Calu3 (cell line): Measurements from ENCODE around the gene CNKSR1. TPM values are rescaled to one million over a fixed set of nuclear protein-coding genes. Genes with fewer than 3 reads are reported as not detected.
A peak's percentile ranks its signal among the peaks of the same experiment; 100 is the strongest.

Source experiments
- BruUV-seq: library from RNA; stranded (reverse); fragments of 400-500 nt; replicated peaks from 2 replicates; lab custom pipeline; 2021; lab: Mats Ljungman, UMichigan
- CTCF ChIA-PET: fragments of 300-600 bp; sonication (Branson Sonifier 250); formaldehyde crosslinking; loops from one replicate; lab custom pipeline; 2022; ENCODE audit warnings: antibody characterized with exemption; lab: Charles Lee
- DNase-seq: peaks from one replicate; pipeline ENCODE4 v3.0.0; 2022
- H3K27ac Mint-ChIP-seq: one replicate; pipeline ENCODE4 v1.8.0; 2022; ENCODE audit warnings: mixed read lengths; ENCODE audit not compliant: unreplicated experiment
- H3K27me3 Mint-ChIP-seq: one replicate; pipeline ENCODE4 v1.8.0; 2022; ENCODE audit warnings: mixed read lengths; ENCODE audit not compliant: unreplicated experiment
- H3K36me3 Mint-ChIP-seq: one replicate; pipeline ENCODE4 v1.8.0; 2022; ENCODE audit warnings: mild to moderate bottlenecking, moderate library complexity, mixed read lengths; ENCODE audit not compliant: insufficient read depth, unreplicated experiment
- H3K4me1 Mint-ChIP-seq: one replicate; pipeline ENCODE4 v1.8.0; 2022; ENCODE audit warnings: mild to moderate bottlenecking, low read depth, mixed read lengths; ENCODE audit not compliant: unreplicated experiment
- H3K4me3 Mint-ChIP-seq: one replicate; pipeline ENCODE4 v1.8.0; 2022; ENCODE audit warnings: mild to moderate bottlenecking, low read depth, moderate library complexity, mixed read lengths; ENCODE audit not compliant: unreplicated experiment
- H3K9me3 Mint-ChIP-seq: one replicate; pipeline ENCODE4 v1.8.0; 2022; ENCODE audit warnings: low read depth, mixed read lengths; ENCODE audit not compliant: unreplicated experiment
- intact Hi-C: fragments of 100-400 bp; cut with micrococcal nuclease; formaldehyde crosslinking; loops from one replicate; pipeline ENCODE4 v1.10.0; 2022; ENCODE audit not compliant: unreplicated experiment
- total RNA-seq: library from RNA; stranded (reverse); gene quantifications from 2 replicates; pipeline ENCODE4 v1.2.3, GENCODE V29; 2022
- TF ChIP-seq, protein P1 (sequence below): fragments of 200-600 bp; IDR thresholded peaks from one replicate; pipeline ENCODE4 v1.8.0; 2022; ENCODE audit warnings: antibody characterized with exemption; ENCODE audit not compliant: unreplicated experiment

Gene CNKSR1
- total RNA-seq, 1 experiment from 2014 or later = 28.1 TPM

GRCh38 chr1:26187882-26188281, 10.6 kb downstream of the CNKSR1 start:
- Mint-ChIP-seq H3K9me3 (no peaks in the 10 kb centered on the region), H3K27me3 (no peaks in the 10 kb centered on the region), H3K27ac (no peak overlapping the region), H3K4me1 (no peaks in the 10 kb centered on the region), H3K36me3 (peaks cover 6% of the 10 kb centered on the region), H3K4me3 (no peak overlapping the region)
- intact Hi-C loops = no loop called here
- no TSS peak for BruUV-seq
- no peak for DNase-seq
- TF ChIP-seq, protein P1, sequence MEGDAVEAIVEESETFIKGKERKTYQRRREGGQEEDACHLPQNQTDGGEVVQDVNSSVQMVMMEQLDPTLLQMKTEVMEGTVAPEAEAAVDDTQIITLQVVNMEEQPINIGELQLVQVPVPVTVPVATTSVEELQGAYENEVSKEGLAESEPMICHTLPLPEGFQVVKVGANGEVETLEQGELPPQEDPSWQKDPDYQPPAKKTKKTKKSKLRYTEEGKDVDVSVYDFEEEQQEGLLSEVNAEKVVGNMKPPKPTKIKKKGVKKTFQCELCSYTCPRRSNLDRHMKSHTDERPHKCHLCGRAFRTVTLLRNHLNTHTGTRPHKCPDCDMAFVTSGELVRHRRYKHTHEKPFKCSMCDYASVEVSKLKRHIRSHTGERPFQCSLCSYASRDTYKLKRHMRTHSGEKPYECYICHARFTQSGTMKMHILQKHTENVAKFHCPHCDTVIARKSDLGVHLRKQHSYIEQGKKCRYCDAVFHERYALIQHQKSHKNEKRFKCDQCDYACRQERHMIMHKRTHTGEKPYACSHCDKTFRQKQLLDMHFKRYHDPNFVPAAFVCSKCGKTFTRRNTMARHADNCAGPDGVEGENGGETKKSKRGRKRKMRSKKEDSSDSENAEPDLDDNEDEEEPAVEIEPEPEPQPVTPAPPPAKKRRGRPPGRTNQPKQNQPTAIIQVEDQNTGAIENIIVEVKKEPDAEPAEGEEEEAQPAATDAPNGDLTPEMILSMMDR = no peak
- CTCF ChIA-PET = no interaction called here

DNA sequence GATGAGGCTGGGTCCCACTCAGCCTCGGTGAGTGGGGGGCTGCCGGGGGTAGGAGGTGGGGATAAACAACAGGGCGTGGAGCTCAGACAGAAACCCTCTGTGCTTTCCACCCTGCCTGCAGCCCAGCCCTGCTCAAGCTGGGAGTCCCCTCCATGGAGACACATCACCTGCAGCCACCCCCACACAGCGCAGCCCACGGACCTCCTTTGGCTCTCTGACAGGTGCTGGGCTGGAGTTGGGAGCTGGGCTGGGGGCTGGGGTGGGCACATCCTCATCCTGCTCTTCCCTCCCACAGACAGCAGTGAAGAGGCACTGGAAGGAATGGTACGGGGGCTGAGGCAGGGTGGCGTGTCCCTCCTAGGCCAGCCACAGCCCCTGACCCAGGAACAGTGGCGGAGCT, 11.2 kb downstream of the CNKSR1 start:
- Mint-ChIP-seq H3K4me1 (no peaks in the 10 kb centered on the region), H3K9me3 (no peaks in the 10 kb centered on the region), H3K27me3 (peaks cover 6% of the 10 kb centered on the region), H3K27ac (no peak overlapping the region), H3K36me3 (peaks cover 6% of the 10 kb centered on the region), H3K4me3 (no peak overlapping the region)
- TF ChIP-seq, protein P1 = no peak
- no TSS peak for BruUV-seq
- no peak for DNase-seq
- CTCF ChIA-PET = no interaction called here
- intact Hi-C loops = no loop called here

DNA sequence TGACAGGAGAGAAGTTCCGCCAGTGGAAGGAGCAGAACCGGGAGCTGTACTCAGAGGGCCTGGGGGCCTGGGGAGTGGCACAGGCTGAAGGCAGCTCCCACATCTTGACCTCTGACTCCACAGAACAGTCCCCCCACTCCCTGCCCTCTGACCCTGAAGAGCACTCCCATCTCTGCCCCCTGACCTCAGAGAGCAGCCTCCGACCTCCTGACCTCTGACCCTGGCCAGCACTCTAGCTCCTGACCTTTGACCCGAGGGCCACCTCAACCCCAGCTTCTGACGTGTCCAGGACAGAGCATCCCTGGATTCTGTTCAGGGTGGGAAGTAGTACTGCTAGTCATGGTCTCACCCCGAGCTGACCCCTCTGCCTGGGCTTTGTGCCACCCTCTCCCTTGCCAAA, 12.0 kb downstream of the CNKSR1 start:
- TF ChIP-seq, protein P1 = no peak
- H3K36me3 Mint-ChIP-seq = peaks cover 6% of the 10 kb centered on the region
- no peaks in the 10 kb centered on the region for H3K4me1 Mint-ChIP-seq
- no peak overlapping the region for H3K27ac Mint-ChIP-seq
- H3K4me3 Mint-ChIP-seq = no peak overlapping the region
- BruUV-seq = TSS peak; percentile 44
- peaks cover 14% of the 10 kb centered on the region for H3K27me3 Mint-ChIP-seq
- intact Hi-C loops = no loop called here
- DNase-seq = no peak
- CTCF ChIA-PET = no interaction called here
- no peaks in the 10 kb centered on the region for H3K9me3 Mint-ChIP-seq

- H3K27me3 Mint-ChIP-seq = peaks cover 14% of the 10 kb centered on the region
- H3K27ac Mint-ChIP-seq = no peak overlapping the region
- intact Hi-C loops = no loop called here
- DNase-seq = no peak
- H3K9me3 Mint-ChIP-seq = no peaks in the 10 kb centered on the region
- no peak overlapping the region for H3K4me3 Mint-ChIP-seq
- CTCF ChIA-PET = interaction anchor here (0.6 to 1.0 kb wide), 3 partner anchors 12 to 209 kb away, joined by 3 to 4 read pairs (median 4); partner anchors contain the start of genes CEP85 and CNKSR1
- peaks cover 6% of the 10 kb centered on the region for H3K36me3 Mint-ChIP-seq
- no peaks in the 10 kb centered on the region for H3K4me1 Mint-ChIP-seq
- TF ChIP-seq, protein P1 = no peak
- no TSS peak for BruUV-seq
These were observed 12.5 kb downstream of the CNKSR1 start for GRCh38 chr1:26189751-26190275.
